ENCODE measurements around the gene C6orf89.

The C6orf89 gene

DNA sequence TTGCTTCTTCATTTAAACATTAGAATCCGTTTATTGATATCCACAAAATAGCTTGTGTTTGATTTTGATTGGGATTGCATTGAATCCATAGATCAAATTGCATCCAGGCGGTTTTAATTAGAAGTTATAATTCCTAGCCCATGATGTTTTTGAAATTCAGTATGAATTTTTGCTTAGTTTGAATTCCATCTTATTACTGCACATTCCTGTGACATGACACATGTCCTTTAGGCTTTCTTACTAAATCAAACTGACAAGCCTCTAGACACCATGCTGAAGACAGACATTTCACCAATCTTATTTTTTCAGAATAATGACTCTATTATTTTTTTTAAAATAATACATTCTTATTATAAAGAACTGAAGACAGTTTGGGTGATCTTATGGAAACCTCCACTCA, 47.4 kb downstream of the C6orf89 start:
- Histone ChIP-seq H3K27me3 (ENCODE audit: insufficient read depth, poor library complexity, severe bottlenecking) (peaks cover 4% of the 10 kb centered on the region), H3K27ac (replicated peaks) (no peak overlapping the region), H3K4me3 (replicated peaks; ENCODE audit: insufficient read depth, low read length) (no peak overlapping the region)
- no peak for TF ChIP-seq GABPA (IDR thresholded peaks at IDR 0.05; ENCODE audit: low read depth)
- TF ChIP-seq, protein P1, sequence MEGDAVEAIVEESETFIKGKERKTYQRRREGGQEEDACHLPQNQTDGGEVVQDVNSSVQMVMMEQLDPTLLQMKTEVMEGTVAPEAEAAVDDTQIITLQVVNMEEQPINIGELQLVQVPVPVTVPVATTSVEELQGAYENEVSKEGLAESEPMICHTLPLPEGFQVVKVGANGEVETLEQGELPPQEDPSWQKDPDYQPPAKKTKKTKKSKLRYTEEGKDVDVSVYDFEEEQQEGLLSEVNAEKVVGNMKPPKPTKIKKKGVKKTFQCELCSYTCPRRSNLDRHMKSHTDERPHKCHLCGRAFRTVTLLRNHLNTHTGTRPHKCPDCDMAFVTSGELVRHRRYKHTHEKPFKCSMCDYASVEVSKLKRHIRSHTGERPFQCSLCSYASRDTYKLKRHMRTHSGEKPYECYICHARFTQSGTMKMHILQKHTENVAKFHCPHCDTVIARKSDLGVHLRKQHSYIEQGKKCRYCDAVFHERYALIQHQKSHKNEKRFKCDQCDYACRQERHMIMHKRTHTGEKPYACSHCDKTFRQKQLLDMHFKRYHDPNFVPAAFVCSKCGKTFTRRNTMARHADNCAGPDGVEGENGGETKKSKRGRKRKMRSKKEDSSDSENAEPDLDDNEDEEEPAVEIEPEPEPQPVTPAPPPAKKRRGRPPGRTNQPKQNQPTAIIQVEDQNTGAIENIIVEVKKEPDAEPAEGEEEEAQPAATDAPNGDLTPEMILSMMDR (IDR thresholded peaks at IDR 0.05; ENCODE audit: insufficient read depth, low read length), result no peak
- DNase-seq (ENCODE audit: low read depth in 1 of 2, low spot score in 1 of 2), result no peak

DNA sequence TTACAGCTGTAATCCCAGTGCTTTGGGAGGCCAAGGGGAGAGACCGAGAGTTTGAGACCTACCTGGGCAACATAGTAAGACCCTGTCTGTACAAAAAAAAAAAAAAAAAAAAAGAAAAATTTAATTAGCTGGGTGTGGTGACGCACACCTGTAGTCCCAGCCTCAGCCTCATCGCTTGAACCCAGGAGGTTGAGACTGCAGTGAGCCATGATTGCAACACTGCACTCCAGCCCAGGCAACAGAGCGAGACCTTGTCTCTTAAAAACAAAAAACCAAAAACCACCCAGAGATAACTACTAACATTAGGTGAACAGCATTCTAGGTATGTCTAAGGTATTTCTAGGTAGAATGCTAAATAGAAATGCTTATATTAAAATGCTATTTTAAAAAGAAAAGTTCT, 47.8 kb downstream of the C6orf89 start:
- peaks cover 4% of the 10 kb centered on the region for H3K27me3 ChIP-seq (ENCODE audit: insufficient read depth, poor library complexity, severe bottlenecking)
- no peak for DNase-seq (ENCODE audit: low read depth in 1 of 2, low spot score in 1 of 2)
- no peak for TF ChIP-seq POLR2AphosphoS5 (IDR thresholded peaks at IDR 0.05; ENCODE audit: low read depth)
- TF ChIP-seq SPI1 (IDR thresholded peaks at IDR 0.05; ENCODE audit: borderline replicate concordance, low read depth), result no peak
- TF ChIP-seq, protein P2, sequence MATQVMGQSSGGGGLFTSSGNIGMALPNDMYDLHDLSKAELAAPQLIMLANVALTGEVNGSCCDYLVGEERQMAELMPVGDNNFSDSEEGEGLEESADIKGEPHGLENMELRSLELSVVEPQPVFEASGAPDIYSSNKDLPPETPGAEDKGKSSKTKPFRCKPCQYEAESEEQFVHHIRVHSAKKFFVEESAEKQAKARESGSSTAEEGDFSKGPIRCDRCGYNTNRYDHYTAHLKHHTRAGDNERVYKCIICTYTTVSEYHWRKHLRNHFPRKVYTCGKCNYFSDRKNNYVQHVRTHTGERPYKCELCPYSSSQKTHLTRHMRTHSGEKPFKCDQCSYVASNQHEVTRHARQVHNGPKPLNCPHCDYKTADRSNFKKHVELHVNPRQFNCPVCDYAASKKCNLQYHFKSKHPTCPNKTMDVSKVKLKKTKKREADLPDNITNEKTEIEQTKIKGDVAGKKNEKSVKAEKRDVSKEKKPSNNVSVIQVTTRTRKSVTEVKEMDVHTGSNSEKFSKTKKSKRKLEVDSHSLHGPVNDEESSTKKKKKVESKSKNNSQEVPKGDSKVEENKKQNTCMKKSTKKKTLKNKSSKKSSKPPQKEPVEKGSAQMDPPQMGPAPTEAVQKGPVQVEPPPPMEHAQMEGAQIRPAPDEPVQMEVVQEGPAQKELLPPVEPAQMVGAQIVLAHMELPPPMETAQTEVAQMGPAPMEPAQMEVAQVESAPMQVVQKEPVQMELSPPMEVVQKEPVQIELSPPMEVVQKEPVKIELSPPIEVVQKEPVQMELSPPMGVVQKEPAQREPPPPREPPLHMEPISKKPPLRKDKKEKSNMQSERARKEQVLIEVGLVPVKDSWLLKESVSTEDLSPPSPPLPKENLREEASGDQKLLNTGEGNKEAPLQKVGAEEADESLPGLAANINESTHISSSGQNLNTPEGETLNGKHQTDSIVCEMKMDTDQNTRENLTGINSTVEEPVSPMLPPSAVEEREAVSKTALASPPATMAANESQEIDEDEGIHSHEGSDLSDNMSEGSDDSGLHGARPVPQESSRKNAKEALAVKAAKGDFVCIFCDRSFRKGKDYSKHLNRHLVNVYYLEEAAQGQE (IDR thresholded peaks at IDR 0.05; ENCODE audit: insufficient replicate concordance, low read depth), result no peak
- TF ChIP-seq, protein P1 (IDR thresholded peaks at IDR 0.05; ENCODE audit: insufficient read depth, low read length), result no peak
- TF ChIP-seq GABPA (IDR thresholded peaks at IDR 0.05; ENCODE audit: low read depth), result no peak
- H3K4me3 ChIP-seq (replicated peaks; ENCODE audit: insufficient read depth, low read length), result no peak overlapping the region
- H3K27ac ChIP-seq (replicated peaks), result no peak overlapping the region

DNA sequence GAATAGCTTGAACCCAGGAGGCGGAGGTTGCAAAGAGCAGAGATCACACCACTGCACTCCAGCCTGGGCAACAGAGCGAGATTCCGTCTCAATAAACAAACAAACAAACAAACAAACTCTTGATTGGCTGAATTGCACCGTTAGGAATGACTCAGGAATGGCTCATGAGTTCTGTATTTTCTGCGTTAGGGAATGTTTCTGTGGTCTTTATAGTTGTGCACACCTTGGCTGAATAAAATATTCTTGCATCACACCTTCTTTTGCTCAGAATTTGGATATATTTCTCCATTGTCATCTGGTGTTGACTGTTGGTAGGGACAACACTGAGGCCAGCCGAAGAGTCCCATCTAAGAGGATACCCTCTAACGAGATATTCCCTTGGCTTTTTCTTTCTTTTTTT, 49.1 kb downstream of the C6orf89 start:
- Histone ChIP-seq H3K27ac (replicated peaks) (no peak overlapping the region), H3K4me3 (replicated peaks; ENCODE audit: insufficient read depth, low read length) (no peak overlapping the region), H3K27me3 (ENCODE audit: insufficient read depth, poor library complexity, severe bottlenecking) (peaks cover 4% of the 10 kb centered on the region)
- no peak for DNase-seq (ENCODE audit: low read depth in 1 of 2, low spot score in 1 of 2)
- TF ChIP-seq POLR2AphosphoS5 (IDR thresholded peaks at IDR 0.05; ENCODE audit: low read depth) (no peak), SPI1 (IDR thresholded peaks at IDR 0.05; ENCODE audit: borderline replicate concordance, low read depth) (no peak)
- TF ChIP-seq, protein P1 (IDR thresholded peaks at IDR 0.05; ENCODE audit: insufficient read depth, low read length), result no peak

DNA sequence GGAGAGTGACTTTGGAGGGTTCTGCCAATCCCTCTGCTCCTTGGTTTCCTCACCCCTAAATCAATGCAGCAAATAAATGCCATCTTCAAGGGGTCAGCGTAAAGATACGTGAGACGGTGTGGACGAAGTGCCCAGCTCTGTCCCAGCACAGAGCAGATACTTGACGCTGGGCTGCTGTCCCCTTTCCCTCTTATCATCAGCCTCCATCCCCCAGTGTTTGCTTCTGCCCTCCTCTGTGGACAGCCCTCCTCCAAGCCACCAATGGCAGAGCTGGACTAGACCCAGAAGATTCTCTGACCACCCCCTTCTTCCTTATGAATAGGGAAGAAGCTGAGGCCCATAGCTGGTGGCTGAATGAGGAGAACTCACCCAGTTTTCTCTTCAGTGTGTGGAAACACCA, 51.1 kb downstream of the C6orf89 start:
- Histone ChIP-seq H3K27me3 (ENCODE audit: insufficient read depth, poor library complexity, severe bottlenecking) (peaks cover 4% of the 10 kb centered on the region), H3K27ac (replicated peaks) (no peak overlapping the region), H3K4me3 (replicated peaks; ENCODE audit: insufficient read depth, low read length) (no peak overlapping the region)
- no peak for TF ChIP-seq GABPA (IDR thresholded peaks at IDR 0.05; ENCODE audit: low read depth)
- TF ChIP-seq SPI1 (IDR thresholded peaks at IDR 0.05; ENCODE audit: borderline replicate concordance, low read depth), result no peak
- TF ChIP-seq, protein P2 (IDR thresholded peaks at IDR 0.05; ENCODE audit: insufficient replicate concordance, low read depth), result no peak
- TF ChIP-seq POLR2AphosphoS5 (IDR thresholded peaks at IDR 0.05; ENCODE audit: low read depth), result no peak
- TF ChIP-seq, protein P1 (IDR thresholded peaks at IDR 0.05; ENCODE audit: insufficient read depth, low read length), result no peak
- no peak for DNase-seq (ENCODE audit: low read depth in 1 of 2, low spot score in 1 of 2)

All from HL-60 (cell line).